Left hindlimb (tissue), 1 donor: ENCODE measurements around the gene STAT6.
A peak's percentile ranks its signal among the peaks of the same experiment; 100 is the strongest.

Experiments
- DNase-seq: peaks from one replicate; pipeline ENCODE4 v3.0.0-alpha.2; 2018

Gene STAT6

GRCh38 chr12:57099047-57099714, 12.0 kb downstream of the STAT6 start:
- DNase-seq: no peak

- DNase-seq: no peak
These were observed 12.6 kb downstream of the STAT6 start for GRCh38 chr12:57098546-57098945.

- DNase-seq: no peak
These were observed 13.7 kb downstream of the STAT6 start for GRCh38 chr12:57097554-57097835.

- DNase-seq: no peak
These were observed 14.2 kb downstream of the STAT6 start for GRCh38 chr12:57096748-57097553.

- no peak for DNase-seq
These were observed 15.0 kb downstream of the STAT6 start for GRCh38 chr12:57096099-57096572.

- DNase-seq: no peak
These were observed 15.7 kb downstream of the STAT6 start for GRCh38 chr12:57095440-57095839.

- DNase-seq: no peak
These were observed 16.7 kb downstream of the STAT6 start for GRCh38 chr12:57094208-57095160.

GRCh38 chr12:57093415-57094207, 17.6 kb downstream of the STAT6 start:
- DNase-seq: peak; percentile 87

GRCh38 chr12:57092876-57093414, 18.2 kb downstream of the STAT6 start:
- no peak for DNase-seq

- no peak for DNase-seq
These were observed 18.7 kb downstream of the STAT6 start for GRCh38 chr12:57092529-57092862.

GRCh38 chr12:57091638-57092528, 19.3 kb downstream of the STAT6 start:
- DNase-seq: no peak

GRCh38 chr12:57090924-57091637, 20.1 kb downstream of the STAT6 start:
- no peak for DNase-seq

GRCh38 chr12:57090490-57090889, 20.7 kb downstream of the STAT6 start:
- DNase-seq: no peak

GRCh38 chr12:57089271-57090245, 21.6 kb downstream of the STAT6 start:
- DNase-seq: peak; percentile 84

GRCh38 chr12:57088354-57089270, 22.6 kb downstream of the STAT6 start, which contains the start of gene NAB2:
Gene NAB2, plus strand, starts transcription at chr12:57089114. Its CDS starts 158 bp downstream, at chr12:57089272.
- DNase-seq: peak; percentile 99

GRCh38 chr12:57087691-57088353, 23.3 kb downstream of the STAT6 start:
- DNase-seq: peak; percentile 95

GRCh38 chr12:57087010-57087690, 24.0 kb downstream of the STAT6 start:
- peak; percentile 93 for DNase-seq
